ENCODE data around the gene DNAH17. TPM values are rescaled to one million over a fixed set of nuclear protein-coding genes. Genes with fewer than 3 reads are reported as not detected.

DNAH17 gene
- total and polyA plus RNA-seq, 2 of the 13 experiments (the other 11 are each of a cell fraction or from before 2014, with no cell fraction given): 0.86 to 1.6 TPM

- H3K9ac ChIP-seq (ENCODE audit: insufficient read depth, low read depth, low read length): no peak overlapping the region
- no peaks in the 10 kb centered on the region for H3K79me2 ChIP-seq (ENCODE audit: insufficient read depth, low read length)
- FAIRE-seq (no peak), DNase-seq (ENCODE audit: low spot score) (no peak), ATAC-seq (peak; percentile 12; the same call in 1 of the 3 replicates)
- in situ Hi-C loops (cut with HindIII; ENCODE audit: extremely low pct_ligation_motif_present, low pct_unique_long_range_greater_than_20kb) (loop anchor here (10.0 kb wide), 1 partner anchor 107 kb away; no protein-coding TSS in a partner anchor), intact Hi-C loops (cut with micrococcal nuclease; ENCODE audit: unreplicated experiment) (no loop called here)
- H3K4me3 ChIP-seq (replicated peaks in 1 of 3; ENCODE audit: insufficient read depth in 1 of 3, low read depth in 2 of 3, low read length in 3 of 3): 0 out of 6 replicates have a peak overlapping the region, but pooled peaks of 1 of the 3 experiments have one; percentile 7
- POLR2A ChIA-PET: interaction anchor here (0.6 to 3.7 kb wide), 12 partner anchors 10 to 426 kb away, joined by 3 to 134 read pairs (median 5); no protein-coding TSS in a partner anchor
- H3K4me1 ChIP-seq (ENCODE audit: insufficient read depth, low read length): peaks cover 65% of the 10 kb centered on the region
- CTCF ChIA-PET (ENCODE audit: low intra/inter-chr PET ratio, low total read pairs): no interaction called here
- peak overlapping the region; percentile 49 for H3K4me2 ChIP-seq (ENCODE audit: low read depth, low read length)
- 86% methylated on average over 5 of the region's 6 CpGs for WGBS (ENCODE audit: low lambda C conversion rate)
- no peaks in the 10 kb centered on the region for H4K20me1 ChIP-seq (ENCODE audit: insufficient read depth, low read length)
- H3K9me3 ChIP-seq (ENCODE audit: low read length): no peaks in the 10 kb centered on the region
- no peak for TF ChIP-seq NR0B2 (CRISPR knock-in tag; IDR thresholded peaks at IDR 0.05)
- 0 out of 2 replicates have a peak, but pooled peaks have one; percentile 68 for TF ChIP-seq CC2D1A (CRISPR knock-in tag; IDR thresholded peaks at IDR 0.05)
- TF ChIP-seq ZNF775 (CRISPR knock-in tag; IDR thresholded peaks at IDR 0.05; ENCODE audit: borderline replicate concordance): no peak
- TF ChIP-seq ZBTB1 (CRISPR knock-in tag; IDR thresholded peaks at IDR 0.05; ENCODE audit: borderline replicate concordance): no peak
- TF ChIP-seq ZNF687 (CRISPR knock-in tag; IDR thresholded peaks at IDR 0.05): peak; percentile 36; the same call in 1 of the 2 replicates
- BruUV-seq (replicated peaks): TSS peak; percentile 99
- H3K36me3 ChIP-seq (replicated peaks in 1 of 2; ENCODE audit: control insufficient read depth in 1 of 2, insufficient read depth in 2 of 2, low read length in 2 of 2): no peaks in the 10 kb centered on the region
- no peaks in the 10 kb centered on the region for H3K27me3 ChIP-seq (ENCODE audit: control insufficient read depth in 1 of 2, insufficient read depth in 2 of 2, low read length in 2 of 2)
- no peak overlapping the region for H2AFZ ChIP-seq (ENCODE audit: low read length)
- H3K27ac ChIP-seq (ENCODE audit: extremely low read length, insufficient read depth, low read length): peak overlapping the region; percentile 57
Observed at GRCh38 chr17:78602246-78602645, 25.1 kb upstream of the DNAH17 start.

Measured in HepG2 (cell line).